ENCODE measurements around the gene MYH9. TPM values are rescaled to one million over a fixed set of nuclear protein-coding genes. Genes with fewer than 3 reads are reported as not detected.

The MYH9 gene
- total RNA-seq, 2 experiments from 2014 or later, result 901 to 925 TPM

- no peaks in the 10 kb centered on the region for H3K36me3 Mint-ChIP-seq (ENCODE audit: low read depth)
- TF ChIP-seq, protein P1, sequence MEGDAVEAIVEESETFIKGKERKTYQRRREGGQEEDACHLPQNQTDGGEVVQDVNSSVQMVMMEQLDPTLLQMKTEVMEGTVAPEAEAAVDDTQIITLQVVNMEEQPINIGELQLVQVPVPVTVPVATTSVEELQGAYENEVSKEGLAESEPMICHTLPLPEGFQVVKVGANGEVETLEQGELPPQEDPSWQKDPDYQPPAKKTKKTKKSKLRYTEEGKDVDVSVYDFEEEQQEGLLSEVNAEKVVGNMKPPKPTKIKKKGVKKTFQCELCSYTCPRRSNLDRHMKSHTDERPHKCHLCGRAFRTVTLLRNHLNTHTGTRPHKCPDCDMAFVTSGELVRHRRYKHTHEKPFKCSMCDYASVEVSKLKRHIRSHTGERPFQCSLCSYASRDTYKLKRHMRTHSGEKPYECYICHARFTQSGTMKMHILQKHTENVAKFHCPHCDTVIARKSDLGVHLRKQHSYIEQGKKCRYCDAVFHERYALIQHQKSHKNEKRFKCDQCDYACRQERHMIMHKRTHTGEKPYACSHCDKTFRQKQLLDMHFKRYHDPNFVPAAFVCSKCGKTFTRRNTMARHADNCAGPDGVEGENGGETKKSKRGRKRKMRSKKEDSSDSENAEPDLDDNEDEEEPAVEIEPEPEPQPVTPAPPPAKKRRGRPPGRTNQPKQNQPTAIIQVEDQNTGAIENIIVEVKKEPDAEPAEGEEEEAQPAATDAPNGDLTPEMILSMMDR (IDR thresholded peaks at IDR 0.05), result no peak
- H3K4me3 Mint-ChIP-seq, result no peak overlapping the region
- CTCF ChIA-PET, result no interaction called here
- DNase-seq (peak in 1 of 14 experiments; percentile 22), ATAC-seq (ENCODE audit: poor library complexity) (no peak)
- intact Hi-C loops (cut with DNase I, micrococcal nuclease), result no loop called here
- Histone ChIP-seq H3K27me3 (ENCODE audit: control insufficient read depth in 1 of 2, insufficient read depth in 2 of 2, low read length in 2 of 2) (no peaks in the 10 kb centered on the region), H3K4me1 (ENCODE audit: insufficient read depth, low read length) (peaks cover 22% of the 10 kb centered on the region), H3K36me3 (ENCODE audit: insufficient read depth, low read length) (no peaks in the 10 kb centered on the region), H3K27ac (ENCODE audit: low read depth in 1 of 2, low read length in 2 of 2) (no peak overlapping the region), H3K9me3 (ENCODE audit: control insufficient read depth in 1 of 2, insufficient read depth in 1 of 2, low read length in 2 of 2) (no peaks in the 10 kb centered on the region), H3K4me3 (ENCODE audit: low read length) (no peak overlapping the region)
- no peaks in the 10 kb centered on the region for H3K9me3 Mint-ChIP-seq
- H3K27me3 Mint-ChIP-seq, result no peaks in the 10 kb centered on the region
- POLR2A ChIA-PET, result no interaction called here
- H3K27ac Mint-ChIP-seq, result no peak overlapping the region
- H3K4me1 Mint-ChIP-seq (ENCODE audit: low read depth), result peaks cover 17% of the 10 kb centered on the region
These were observed 29.5 kb upstream of the MYH9 start for GRCh38 chr22:36417281-36417686.

GRCh38 chr22:36415415-36416168 lies 27.8 kb upstream of the MYH9 start:
- intact Hi-C loops (cut with DNase I, micrococcal nuclease), result no loop called here
- H3K27ac ChIP-seq (ENCODE audit: low read depth in 1 of 2, low read length in 2 of 2), result no peak overlapping the region
- Mint-ChIP-seq H3K36me3 (ENCODE audit: low read depth) (no peaks in the 10 kb centered on the region), H3K9me3 (no peaks in the 10 kb centered on the region), H3K27me3 (no peaks in the 10 kb centered on the region), H3K4me3 (no peak overlapping the region), H3K4me1 (ENCODE audit: low read depth) (peaks cover 29% of the 10 kb centered on the region), H3K27ac (no peak overlapping the region)
- H3K9me3 ChIP-seq (ENCODE audit: control insufficient read depth in 1 of 2, insufficient read depth in 1 of 2, low read length in 2 of 2), result no peaks in the 10 kb centered on the region
- TF ChIP-seq, protein P1 (IDR thresholded peaks at IDR 0.05), result no peak
- no peaks in the 10 kb centered on the region for H3K36me3 ChIP-seq (ENCODE audit: insufficient read depth, low read length)
- ChIA-PET CTCF (interaction anchor here (0.6 to 1.1 kb wide), 4 partner anchors 29 to 353 kb away, joined by 3 read pairs; no protein-coding TSS in a partner anchor), POLR2A (interaction anchor here (0.8 to 0.9 kb wide), 2 partner anchors 10 to 36 kb away, joined by 3 read pairs; no protein-coding TSS in a partner anchor)
- H3K4me3 ChIP-seq (ENCODE audit: low read length), result no peak overlapping the region
- ATAC-seq (ENCODE audit: poor library complexity) (no peak), DNase-seq (no peak)
- H3K27me3 ChIP-seq (ENCODE audit: control insufficient read depth in 1 of 2, insufficient read depth in 2 of 2, low read length in 2 of 2), result no peaks in the 10 kb centered on the region
- peaks cover 36% of the 10 kb centered on the region for H3K4me1 ChIP-seq (ENCODE audit: insufficient read depth, low read length)

GRCh38 chr22:36413022-36413775 lies 25.4 kb upstream of the MYH9 start:
- Mint-ChIP-seq H3K36me3 (ENCODE audit: low read depth) (no peaks in the 10 kb centered on the region), H3K27me3 (no peaks in the 10 kb centered on the region), H3K27ac (no peak overlapping the region), H3K9me3 (no peaks in the 10 kb centered on the region), H3K4me1 (ENCODE audit: low read depth) (peaks cover 43% of the 10 kb centered on the region), H3K4me3 (no peak overlapping the region)
- H3K27me3 ChIP-seq (ENCODE audit: control insufficient read depth in 1 of 2, insufficient read depth in 2 of 2, low read length in 2 of 2), result no peaks in the 10 kb centered on the region
- H3K4me3 ChIP-seq (ENCODE audit: low read length), result no peak overlapping the region
- no peak overlapping the region for H3K27ac ChIP-seq (ENCODE audit: low read depth in 1 of 2, low read length in 2 of 2)
- DNase-seq (no peak), ATAC-seq (ENCODE audit: poor library complexity) (no peak)
- peaks cover 0 to 5% of the 10 kb centered on the region in 2 experiments for H3K9me3 ChIP-seq (ENCODE audit: control insufficient read depth in 1 of 2, insufficient read depth in 1 of 2, low read length in 2 of 2)
- intact Hi-C loops (cut with DNase I, micrococcal nuclease), result no loop called here
- no peaks in the 10 kb centered on the region for H3K36me3 ChIP-seq (ENCODE audit: insufficient read depth, low read length)
- H3K4me1 ChIP-seq (ENCODE audit: insufficient read depth, low read length), result peaks cover 49% of the 10 kb centered on the region
- ChIA-PET CTCF (interaction anchor here (1.3 kb wide), 1 partner anchor 23 kb away, joined by 3 read pairs; no protein-coding TSS in a partner anchor), POLR2A (no interaction called here)
- TF ChIP-seq, protein P1 (IDR thresholded peaks at IDR 0.05), result no peak
